Neuronal stem cell (in vitro differentiated cells): ENCODE results near the gene EIF4G2. TPM values are rescaled to one million over a fixed set of nuclear protein-coding genes. Genes with fewer than 3 reads are reported as not detected.
A peak's percentile ranks its signal among the peaks of the same experiment; 100 is the strongest.

Source experiments
- DNase-seq: peaks from one replicate; pipeline ENCODE4 v3.0.0-alpha.2; 2013; ENCODE audit warnings: low spot score
- H2AFZ ChIP-seq: one replicate; pipeline ENCODE4 v1.6.1; 2013; ENCODE audit warnings: mild to moderate bottlenecking, low read length, inconsistent platforms
- H2AK5ac ChIP-seq: 2 replicates; pipeline ENCODE4 v1.6.1; 2013; ENCODE audit warnings: low read depth, mild to moderate bottlenecking, inconsistent platforms, low read length, moderate library complexity, mixed read lengths
- H2BK120ac ChIP-seq: 2 replicates; pipeline ENCODE4 v1.6.1; 2013; ENCODE audit warnings: low read depth, mild to moderate bottlenecking, inconsistent platforms, low read length, moderate library complexity, mixed read lengths
- H2BK12ac ChIP-seq: one replicate; pipeline ENCODE4 v1.6.1; 2013; ENCODE audit warnings: low read length, inconsistent platforms
- H2BK15ac ChIP-seq: 2 replicates; pipeline ENCODE4 v1.6.1; 2013; ENCODE audit warnings: mild to moderate bottlenecking, low read length, inconsistent platforms, mixed read lengths
- H2BK5ac ChIP-seq: one replicate; pipeline ENCODE4 v1.6.1; 2013; ENCODE audit warnings: inconsistent platforms, mild to moderate bottlenecking, low read length, moderate library complexity
- H3K14ac ChIP-seq: one replicate; pipeline ENCODE4 v1.6.1; 2013; ENCODE audit warnings: low read length, inconsistent platforms
- H3K18ac ChIP-seq: 2 replicates; pipeline ENCODE4 v1.6.1; 2013; ENCODE audit warnings: low read length, inconsistent platforms
- H3K23ac ChIP-seq: 2 replicates; pipeline ENCODE4 v1.6.1; 2013; ENCODE audit warnings: low read depth, mild to moderate bottlenecking, mixed read lengths, low read length, inconsistent platforms; ENCODE audit not compliant: poor library complexity
- H3K27ac ChIP-seq: replicated peaks from 3 replicates; pipeline ENCODE4 v1.5.1; 2013; ENCODE audit warnings: low read length, inconsistent platforms
- H3K27me3 ChIP-seq, 3 experiments: 2 replicates each; pipeline ENCODE4 v1.6.1; 2013; ENCODE audit warnings: low read length in 3 of 3, mild to moderate bottlenecking in 2 of 3, inconsistent platforms in 1 of 3, low read depth in 1 of 3, mixed read lengths in 1 of 3, moderate library complexity in 1 of 3; ENCODE audit not compliant: control insufficient read depth in 3 of 3, insufficient read depth in 3 of 3
- H3K36me3 ChIP-seq, 2 donors: replicated peaks in 1 of 2; 2 replicates each; pipeline ENCODE4 v1.6.1; 2013; ENCODE audit warnings: low read length in 2 of 2; ENCODE audit not compliant: control insufficient read depth in 2 of 2, insufficient read depth in 2 of 2
- H3K4ac ChIP-seq: 2 replicates; pipeline ENCODE4 v1.6.1; 2013; ENCODE audit warnings: inconsistent platforms, mild to moderate bottlenecking, low read length, moderate library complexity
- H3K4me1 ChIP-seq, 2 donors: 1 replicate in 1 of 2; 2 replicates in 1 of 2; pipeline ENCODE4 v1.6.1; 2013; ENCODE audit warnings: low read length in 2 of 2, low read depth in 1 of 2; ENCODE audit not compliant: control insufficient read depth in 2 of 2, insufficient read depth in 1 of 2
- H3K4me2 ChIP-seq: one replicate; pipeline ENCODE4 v1.6.1; 2013; ENCODE audit warnings: mild to moderate bottlenecking, low read length, inconsistent platforms; ENCODE audit not compliant: insufficient read depth, poor library complexity, severe bottlenecking
- H3K4me3 ChIP-seq, 2 donors: 2 replicates each; pipeline ENCODE4 v1.5.1; 2013; ENCODE audit warnings: low read length in 2 of 2, mild to moderate bottlenecking in 2 of 2, inconsistent platforms in 1 of 2, moderate library complexity in 1 of 2
- H3K79me1 ChIP-seq: one replicate; pipeline ENCODE4 v1.6.1; 2013; ENCODE audit warnings: low read depth, mild to moderate bottlenecking, inconsistent platforms, low read length, moderate library complexity
- H3K9ac ChIP-seq: one replicate; pipeline ENCODE4 v1.6.1; 2013; ENCODE audit warnings: mild to moderate bottlenecking, low read depth, low read length, inconsistent platforms; ENCODE audit not compliant: poor library complexity
- H3K9me3 ChIP-seq, 2 donors: replicated peaks in 1 of 2; 2 replicates each; pipeline versions ENCODE3 to v1.6.1; 2013; ENCODE audit warnings: low read length in 2 of 2, mild to moderate bottlenecking in 2 of 2, inconsistent platforms in 1 of 2, low read depth in 1 of 2, mixed read lengths in 1 of 2, moderate library complexity in 1 of 2; ENCODE audit not compliant: control insufficient read depth in 2 of 2, insufficient read depth in 1 of 2
- H4K8ac ChIP-seq: one replicate; pipeline ENCODE4 v1.6.1; 2013; ENCODE audit warnings: low read depth, mild to moderate bottlenecking, inconsistent platforms, low read length, moderate library complexity
- H4K91ac ChIP-seq: one replicate; pipeline ENCODE4 v1.6.1; 2013; ENCODE audit warnings: low read length, low read depth, mild to moderate bottlenecking, inconsistent platforms; ENCODE audit not compliant: poor library complexity
- WGBS, 2 donors: extraction: QIAGEN DNeasy Blood & Tissue Kit; methylation state at CpG; one replicate each; pipeline ENCODE4 v1.1.7; 2013; ENCODE audit warnings: missing lambda C conversion rate in 2 of 2, mixed read lengths in 1 of 2; ENCODE audit not compliant: insufficient read length in 2 of 2, insufficient replicate concordance in 1 of 2; ENCODE audit errors: extremely low coverage in 2 of 2; 5-methylcytosine and 5-hydroxymethylcytosine counted together
- polyA plus RNA-seq, 2 experiments: library from polyadenylated mRNA; stranded (reverse); fragments of 200-250 nt; gene quantifications; one replicate each; pipeline ENCODE4 v1.2.3, GENCODE V29; 2013

EIF4G2 gene
- polyA plus RNA-seq (2013, experiment 1 of 2), result 741 TPM
- polyA plus RNA-seq (2013, experiment 2 of 2), result 763 TPM

DNA sequence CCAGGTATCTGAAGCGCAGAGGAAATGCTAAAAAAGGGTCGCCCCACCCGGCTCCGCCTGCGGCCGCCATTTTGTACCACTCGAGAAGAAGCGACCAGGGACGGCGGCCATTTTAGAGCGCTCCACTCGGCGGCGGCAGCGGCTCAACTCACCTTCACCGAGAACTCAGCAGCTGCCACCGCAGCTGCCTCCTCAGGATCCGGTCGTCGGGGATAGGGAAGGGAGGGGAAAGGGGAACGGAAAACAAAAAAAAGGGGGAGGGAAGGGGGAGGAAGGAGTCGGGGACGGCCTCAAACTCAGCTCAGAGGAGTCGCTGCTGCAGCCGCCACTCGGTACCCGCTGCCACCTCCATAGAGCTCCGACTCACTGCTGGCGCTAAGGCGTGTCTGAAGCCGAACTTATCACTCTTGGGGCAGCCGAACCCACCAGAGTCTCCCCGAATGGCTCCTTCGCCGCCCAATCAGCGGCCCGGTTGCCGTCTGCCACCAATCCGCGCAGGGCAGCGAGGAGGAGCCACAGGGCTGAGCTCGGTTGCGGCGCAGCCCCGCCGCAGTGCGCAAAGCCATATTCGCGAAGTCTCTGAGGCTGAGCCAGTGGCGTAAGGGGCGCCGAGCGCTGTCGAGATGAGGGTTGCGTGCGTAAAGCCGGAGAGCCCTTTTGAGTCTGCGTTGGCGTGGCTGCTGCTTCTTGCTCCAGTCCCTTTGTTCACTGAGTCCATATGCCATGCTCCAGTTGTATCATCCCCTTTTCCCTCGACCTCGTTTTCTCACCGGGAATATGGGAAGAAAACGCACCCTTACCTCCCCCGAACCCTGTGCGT is at the start of gene EIF4G2:
Gene EIF4G2 (minus strand): TSS at position 374 of the 820 bp plus-strand sequence.
- Histone ChIP-seq H3K79me1 (peaks cover 3% of the 10 kb centered on the region), H3K4me1 (peaks cover 0 to 14% of the 10 kb centered on the region in 2 donors), H3K4me2 (peak within 1 kb of the TSS; percentile 92), H3K14ac (peak within 1 kb of the TSS; percentile 99), H3K27ac (peak within 1 kb of the TSS; percentile 97), H3K18ac (peak within 1 kb of the TSS; percentile 100), H4K8ac (peak within 1 kb of the TSS; percentile 70), H2AFZ (peak within 1 kb of the TSS; percentile 85), H4K91ac (peak within 1 kb of the TSS; percentile 68), H2AK5ac (peak within 1 kb of the TSS; percentile 99), H2BK5ac (peak within 1 kb of the TSS; percentile 97), H2BK15ac (peak within 1 kb of the TSS; percentile 38), H3K9me3 (no peaks in the 10 kb centered on the region), H3K9ac (peak within 1 kb of the TSS; percentile 100), H2BK120ac (peak within 1 kb of the TSS; percentile 96), H3K23ac (peak within 1 kb of the TSS; percentile 100), H2BK12ac (peak within 1 kb of the TSS; percentile 93), H3K4me3 (peak within 1 kb of the TSS; percentile 92 to 99), H3K4ac (peak within 1 kb of the TSS; percentile 100), H3K36me3 (peaks cover 18 to 43% of the 10 kb centered on the region in 2 donors), H3K27me3 (no peaks in the 10 kb centered on the region)
- WGBS, 2 donors, result no CpG with 5 or more reads among the region's 65 CpGs
- peak; percentile 98 for DNase-seq

- no peak within 1 kb of the TSS for H4K91ac ChIP-seq
- H3K14ac ChIP-seq, result peak within 1 kb of the TSS; percentile 60
- peak; percentile 96 for DNase-seq
- WGBS, 2 donors, result no CpG with 5 or more reads among the region's 59 CpGs
- peak within 1 kb of the TSS; percentile 79 to 94 for H3K4me3 ChIP-seq
- H2AFZ ChIP-seq, result peak within 1 kb of the TSS; percentile 90
- H3K36me3 ChIP-seq, result peaks cover 11 to 38% of the 10 kb centered on the region in 2 donors
- H3K23ac ChIP-seq, result peak within 1 kb of the TSS; percentile 76
- H4K8ac ChIP-seq, result peak within 1 kb of the TSS; percentile 20
- H3K4me1 ChIP-seq, result peaks cover 0 to 11% of the 10 kb centered on the region in 2 donors
- peak within 1 kb of the TSS; percentile 93 for H3K27ac ChIP-seq
- H3K9ac ChIP-seq, result peak within 1 kb of the TSS; percentile 95
- no peaks in the 10 kb centered on the region for H3K27me3 ChIP-seq
- peak within 1 kb of the TSS; percentile 53 for H2BK120ac ChIP-seq
- H2AK5ac ChIP-seq, result peak within 1 kb of the TSS; percentile 27
- H3K18ac ChIP-seq, result peak within 1 kb of the TSS; percentile 98
- peak within 1 kb of the TSS; percentile 75 for H2BK15ac ChIP-seq
- H3K79me1 ChIP-seq, result peaks cover 3% of the 10 kb centered on the region
- H2BK5ac ChIP-seq, result peak within 1 kb of the TSS; percentile 76
- H2BK12ac ChIP-seq, result peak within 1 kb of the TSS; percentile 25
- peak within 1 kb of the TSS; percentile 81 for H3K4me2 ChIP-seq
- peak within 1 kb of the TSS; percentile 97 for H3K4ac ChIP-seq
- peaks cover 0 to 8% of the 10 kb centered on the region in 2 donors for H3K9me3 ChIP-seq
These were observed 49.1 kb upstream of the EIF4G2 start, which contains the start of gene ZBED5 for GRCh38 chr11:10857709-10858438. Gene ZBED5, minus strand, starts transcription at chr11:10858053. Its CDS starts 3,108 bp downstream, at chr11:10854945.

DNA sequence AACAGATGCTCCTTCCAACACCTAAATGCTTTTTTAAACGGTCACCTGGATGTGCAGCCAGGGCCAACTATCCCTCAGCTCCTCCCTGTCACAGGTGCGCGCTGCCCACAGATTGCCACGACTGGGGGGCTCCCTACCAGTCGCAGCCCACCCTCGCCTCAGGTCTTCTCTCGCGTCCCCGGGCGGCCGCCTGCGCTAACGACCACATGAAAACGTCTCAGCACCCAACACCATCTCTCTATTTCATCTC is 48.7 kb upstream of the EIF4G2 start:
- Histone ChIP-seq H3K23ac (peak overlapping the region; percentile 76), H3K27ac (peak overlapping the region; percentile 93), H2BK12ac (peak overlapping the region; percentile 25), H3K4me2 (peak overlapping the region; percentile 76), H3K14ac (peak overlapping the region; percentile 60), H4K8ac (peak overlapping the region; percentile 20), H3K9ac (peak overlapping the region; percentile 95), H3K79me1 (peaks cover 3% of the 10 kb centered on the region), H2AFZ (peak overlapping the region; percentile 86), H3K4ac (peak overlapping the region; percentile 97), H2BK120ac (peak overlapping the region; percentile 53), H3K4me3 (peak overlapping the region; percentile 79 to 94), H3K36me3 (peaks cover 12 to 43% of the 10 kb centered on the region in 2 donors), H3K27me3 (no peaks in the 10 kb centered on the region), H3K9me3 (peaks cover 0 to 8% of the 10 kb centered on the region in 2 donors), H2AK5ac (peak overlapping the region; percentile 27), H2BK5ac (peak overlapping the region; percentile 76), H2BK15ac (peak overlapping the region; percentile 75), H3K18ac (peak overlapping the region; percentile 98), H3K4me1 (peaks cover 0 to 8% of the 10 kb centered on the region in 2 donors), H4K91ac (no peak overlapping the region)
- no peak for DNase-seq
- WGBS, 2 donors, result no CpG with 5 or more reads among the region's 14 CpGs
